ENCODE data around the gene KIAA0513. TPM values are rescaled to one million over a fixed set of nuclear protein-coding genes. Genes with fewer than 3 reads are reported as not detected.

KIAA0513 gene
- total and polyA plus RNA-seq, 2 of the 13 experiments (the other 11 are each of a cell fraction or from before 2014, with no cell fraction given): 1.8 TPM

GRCh38 chr16:85136702-85137322, 109.2 kb downstream of the KIAA0513 start (continued):
- TF ChIP-seq FOSL1 (CRISPR knock-in tag; IDR thresholded peaks at IDR 0.05; ENCODE audit: borderline replicate concordance) (no peak), TGIF2 (CRISPR knock-in tag; IDR thresholded peaks at IDR 0.05) (no peak), ZNF207 (IDR thresholded peaks at IDR 0.05; ENCODE audit: borderline replicate concordance) (no peak), ELF1 (CRISPR knock-in tag; IDR thresholded peaks at IDR 0.05) (peak; percentile 62), ZNF564 (CRISPR knock-in tag; IDR thresholded peaks at IDR 0.05) (no peak), RORA (CRISPR knock-in tag; IDR thresholded peaks at IDR 0.05) (no peak), ZNF879 (CRISPR knock-in tag; IDR thresholded peaks at IDR 0.05) (peak; percentile 82), TIGD3 (CRISPR knock-in tag; IDR thresholded peaks at IDR 0.05; ENCODE audit: borderline replicate concordance) (peak; percentile 86; the same call in 1 of the 2 replicates), ATM (IDR thresholded peaks at IDR 0.05; ENCODE audit: borderline replicate concordance) (no peak), ARNT2 (CRISPR knock-in tag; IDR thresholded peaks at IDR 0.05; ENCODE audit: low read depth) (no peak), SMAD9 (CRISPR knock-in tag; IDR thresholded peaks at IDR 0.05) (no peak), ZNF772 (CRISPR knock-in tag; IDR thresholded peaks at IDR 0.05) (peak; percentile 68), ZNF205 (CRISPR knock-in tag; IDR thresholded peaks at IDR 0.05) (no peak; the same call in none of the 2 replicates), EHMT2 (IDR thresholded peaks at IDR 0.05; ENCODE audit: borderline replicate concordance, low read depth, low read length) (no peak), SMAD3 (CRISPR knock-in tag; IDR thresholded peaks at IDR 0.05) (0 out of 2 replicates have a peak, but pooled peaks have one; percentile 38)
- TF ChIP-seq, protein P1, sequence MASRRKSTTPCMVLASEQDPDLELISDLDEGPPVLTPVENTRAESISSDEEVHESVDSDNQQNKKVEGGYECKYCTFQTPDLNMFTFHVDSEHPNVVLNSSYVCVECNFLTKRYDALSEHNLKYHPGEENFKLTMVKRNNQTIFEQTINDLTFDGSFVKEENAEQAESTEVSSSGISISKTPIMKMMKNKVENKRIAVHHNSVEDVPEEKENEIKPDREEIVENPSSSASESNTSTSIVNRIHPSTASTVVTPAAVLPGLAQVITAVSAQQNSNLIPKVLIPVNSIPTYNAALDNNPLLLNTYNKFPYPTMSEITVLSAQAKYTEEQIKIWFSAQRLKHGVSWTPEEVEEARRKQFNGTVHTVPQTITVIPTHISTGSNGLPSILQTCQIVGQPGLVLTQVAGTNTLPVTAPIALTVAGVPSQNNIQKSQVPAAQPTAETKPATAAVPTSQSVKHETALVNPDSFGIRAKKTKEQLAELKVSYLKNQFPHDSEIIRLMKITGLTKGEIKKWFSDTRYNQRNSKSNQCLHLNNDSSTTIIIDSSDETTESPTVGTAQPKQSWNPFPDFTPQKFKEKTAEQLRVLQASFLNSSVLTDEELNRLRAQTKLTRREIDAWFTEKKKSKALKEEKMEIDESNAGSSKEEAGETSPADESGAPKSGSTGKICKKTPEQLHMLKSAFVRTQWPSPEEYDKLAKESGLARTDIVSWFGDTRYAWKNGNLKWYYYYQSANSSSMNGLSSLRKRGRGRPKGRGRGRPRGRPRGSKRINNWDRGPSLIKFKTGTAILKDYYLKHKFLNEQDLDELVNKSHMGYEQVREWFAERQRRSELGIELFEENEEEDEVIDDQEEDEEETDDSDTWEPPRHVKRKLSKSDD (CRISPR knock-in tag; IDR thresholded peaks at IDR 0.05; ENCODE audit: low read depth): peak; percentile 67; the same call in 1 of the 2 replicates
- TF ChIP-seq, protein P2, sequence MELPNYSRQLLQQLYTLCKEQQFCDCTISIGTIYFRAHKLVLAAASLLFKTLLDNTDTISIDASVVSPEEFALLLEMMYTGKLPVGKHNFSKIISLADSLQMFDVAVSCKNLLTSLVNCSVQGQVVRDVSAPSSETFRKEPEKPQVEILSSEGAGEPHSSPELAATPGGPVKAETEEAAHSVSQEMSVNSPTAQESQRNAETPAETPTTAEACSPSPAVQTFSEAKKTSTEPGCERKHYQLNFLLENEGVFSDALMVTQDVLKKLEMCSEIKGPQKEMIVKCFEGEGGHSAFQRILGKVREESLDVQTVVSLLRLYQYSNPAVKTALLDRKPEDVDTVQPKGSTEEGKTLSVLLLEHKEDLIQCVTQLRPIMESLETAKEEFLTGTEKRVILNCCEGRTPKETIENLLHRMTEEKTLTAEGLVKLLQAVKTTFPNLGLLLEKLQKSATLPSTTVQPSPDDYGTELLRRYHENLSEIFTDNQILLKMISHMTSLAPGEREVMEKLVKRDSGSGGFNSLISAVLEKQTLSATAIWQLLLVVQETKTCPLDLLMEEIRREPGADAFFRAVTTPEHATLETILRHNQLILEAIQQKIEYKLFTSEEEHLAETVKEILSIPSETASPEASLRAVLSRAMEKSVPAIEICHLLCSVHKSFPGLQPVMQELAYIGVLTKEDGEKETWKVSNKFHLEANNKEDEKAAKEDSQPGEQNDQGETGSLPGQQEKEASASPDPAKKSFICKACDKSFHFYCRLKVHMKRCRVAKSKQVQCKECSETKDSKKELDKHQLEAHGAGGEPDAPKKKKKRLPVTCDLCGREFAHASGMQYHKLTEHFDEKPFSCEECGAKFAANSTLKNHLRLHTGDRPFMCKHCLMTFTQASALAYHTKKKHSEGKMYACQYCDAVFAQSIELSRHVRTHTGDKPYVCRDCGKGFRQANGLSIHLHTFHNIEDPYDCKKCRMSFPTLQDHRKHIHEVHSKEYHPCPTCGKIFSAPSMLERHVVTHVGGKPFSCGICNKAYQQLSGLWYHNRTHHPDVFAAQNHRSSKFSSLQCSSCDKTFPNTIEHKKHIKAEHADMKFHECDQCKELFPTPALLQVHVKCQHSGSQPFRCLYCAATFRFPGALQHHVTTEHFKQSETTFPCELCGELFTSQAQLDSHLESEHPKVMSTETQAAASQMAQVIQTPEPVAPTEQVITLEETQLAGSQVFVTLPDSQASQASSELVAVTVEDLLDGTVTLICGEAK (IDR thresholded peaks at IDR 0.05): no peak
- TF ChIP-seq, protein P2 (CRISPR knock-in tag; IDR thresholded peaks at IDR 0.05): peak; percentile 23; the same call in 1 of the 2 replicates

Data from HepG2 (cell line).